ENCODE results near the gene DENND4C.

DNA sequence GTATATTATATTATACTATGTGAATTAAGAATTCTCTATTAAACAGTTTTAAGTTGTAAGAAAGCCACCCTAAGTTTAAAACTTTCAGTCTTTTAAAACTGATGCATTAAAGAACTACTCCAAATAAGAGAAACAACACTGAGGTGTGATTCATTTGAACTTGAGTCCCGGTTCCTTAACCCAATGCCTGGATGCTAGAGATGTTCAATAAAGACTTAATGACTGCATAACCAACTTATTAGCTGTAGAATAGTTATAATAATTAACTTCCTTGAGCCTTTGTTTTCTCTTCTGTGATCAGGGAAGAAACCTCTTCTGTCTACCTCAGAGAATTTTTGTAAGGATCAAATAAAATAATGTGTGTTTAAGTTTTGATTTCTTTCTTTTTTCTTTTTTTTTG is 45.3 kb upstream of the DENND4C start:
- TF ChIP-seq POLR2AphosphoS5 (IDR thresholded peaks at IDR 0.05) (no peak), POLR2A (IDR thresholded peaks at IDR 0.05) (no peak)

Measured in sigmoid colon (tissue), 4 donors.